HCT116 (cell line): Measurements from ENCODE around the gene LRRC56. TPM values are rescaled to one million over a fixed set of nuclear protein-coding genes. Genes with fewer than 3 reads are reported as not detected.

Experiments used
- ATAC-seq: fragments of 200-7000 bp; cut with Tn5 transposase; 2 replicates; pipeline ENCODE4 v1.9.1; 2020; ENCODE audit warnings: mild to moderate bottlenecking, moderate library complexity
- BruUV-seq: library from RNA; stranded (reverse); fragments of 400-500 nt; replicated peaks from 2 replicates; lab custom pipeline; 2021; lab: Mats Ljungman, UMichigan
- CTCF ChIA-PET: fragments of 300-600 bp; sonication (Branson Sonifier 250); formaldehyde crosslinking; loops from one replicate; lab custom pipeline; 2021; ENCODE audit warnings: antibody characterized with exemption; lab: Charles Lee
- POLR2A ChIA-PET: fragments of 300-600, 350-600 bp; sonication (Branson Sonifier 250); formaldehyde crosslinking; loops from one replicate; lab custom pipeline; 2021; ENCODE audit warnings: antibody characterized with exemption; lab: Charles Lee
- RAD21 ChIA-PET, 2 experiments: fragments of 300-600 bp; sonication (Branson Sonifier 250); formaldehyde crosslinking; loops; one replicate each; lab custom pipeline; 2023; ENCODE audit warnings: low total read pairs in 2 of 2; ENCODE audit not compliant: uncharacterized antibody in 2 of 2, unreplicated experiment in 2 of 2, low non-redundant PET in 1 of 2; lab: Charles Lee
- DNase-seq: peaks from one replicate; pipeline ENCODE4 v3.0.0-alpha.2; 2010; ENCODE audit warnings: low read depth, low spot score
- H2AFZ ChIP-seq: fragments of 200-600 bp; shearing (Covaris generic), sonication (generic); 2 replicates; pipeline ENCODE4 v1.6.1; 2017; ENCODE audit warnings: low read depth, mixed run types, mixed read lengths, antibody characterized with exemption, low read length; ENCODE audit not compliant: poor library complexity, severe bottlenecking
- H3K27ac ChIP-seq: 2 replicates; pipeline ENCODE4 v1.5.1; 2012; ENCODE audit warnings: low read depth, low read length
- H3K27me3 ChIP-seq: fragments of 200-600 bp; sonication (generic); 2 replicates; pipeline ENCODE4 v1.6.1; 2016; ENCODE audit warnings: mixed run types, low read length, mixed read lengths; ENCODE audit not compliant: insufficient read depth
- H3K36me3 ChIP-seq, 2 experiments: fragments of 200-500 bp in 1 of 2; fragments of 200-600 bp in 1 of 2; sonication (Bioruptor generic) in 1 of 2; sonication (generic) in 1 of 2; 2 replicates each; pipeline versions ENCODE4 v1.5.1 to v1.6.1; 2014 to 2016; ENCODE audit warnings: low read length in 2 of 2, inconsistent platforms in 1 of 2, mixed read lengths in 1 of 2, mixed run types in 1 of 2; ENCODE audit not compliant: insufficient read depth in 2 of 2, control insufficient read depth in 1 of 2
- H3K4me1 ChIP-seq, 2 experiments: fragments of 200-600 bp in 1 of 2; sonication (generic) in 1 of 2; 2 replicates each; pipeline versions ENCODE4 v1.5.1 to v1.6.1; 2012 to 2017; ENCODE audit warnings: low read length in 2 of 2, inconsistent platforms in 1 of 2, mild to moderate bottlenecking in 1 of 2, mixed read lengths in 1 of 2, mixed run types in 1 of 2, moderate library complexity in 1 of 2; ENCODE audit not compliant: insufficient read depth in 2 of 2, control insufficient read depth in 1 of 2
- H3K4me2 ChIP-seq: fragments of 200-600 bp; sonication (generic); 2 replicates; pipeline ENCODE4 v1.6.1; 2017; ENCODE audit warnings: mixed run types, low read length, mixed read lengths
- H3K4me3 ChIP-seq, 2 experiments: fragments of 200-600 bp in 1 of 2; sonication (generic) in 1 of 2; replicated peaks in 1 of 2; 2 replicates each; pipeline ENCODE4 v1.5.1; 2011 to 2016; ENCODE audit warnings: low read length in 2 of 2, control low read depth in 1 of 2, low read depth in 1 of 2, mild to moderate bottlenecking in 1 of 2, mixed read lengths in 1 of 2, mixed run types in 1 of 2
- H3K79me2 ChIP-seq: fragments of 200-600 bp; sonication (generic); 2 replicates; pipeline ENCODE4 v1.6.1; 2017; ENCODE audit warnings: mild to moderate bottlenecking, mixed run types, low read length, moderate library complexity, mixed read lengths; ENCODE audit not compliant: insufficient read depth
- H3K9ac ChIP-seq: fragments of 200-600 bp; sonication (generic); 2 replicates; pipeline ENCODE4 v1.6.1; 2016; ENCODE audit warnings: low read length, mixed read lengths
- H3K9me2 ChIP-seq: fragments of 200-600 bp; sonication (generic), shearing (Covaris generic); 2 replicates; pipeline ENCODE4 v1.6.1; 2017; ENCODE audit warnings: mixed run types, mild to moderate bottlenecking, moderate library complexity; ENCODE audit not compliant: insufficient read depth
- H3K9me3 ChIP-seq, 2 experiments: fragments of 200-500 bp in 1 of 2; fragments of 200-600 bp in 1 of 2; sonication (Bioruptor generic) in 1 of 2; sonication (generic) in 1 of 2; 2 replicates each; pipeline ENCODE4 v1.6.1; 2014 to 2017; ENCODE audit warnings: low read length in 2 of 2, mixed read lengths in 2 of 2, inconsistent platforms in 1 of 2, low read depth in 1 of 2, mild to moderate bottlenecking in 1 of 2, mixed run types in 1 of 2, moderate library complexity in 1 of 2; ENCODE audit not compliant: control insufficient read depth in 1 of 2, insufficient read depth in 1 of 2
- H4K20me1 ChIP-seq: fragments of 200-600 bp; sonication (generic), shearing (Covaris generic); 2 replicates; pipeline ENCODE4 v1.6.1; 2017; ENCODE audit warnings: mixed run types, mild to moderate bottlenecking, moderate library complexity; ENCODE audit not compliant: insufficient read depth
- ATF3 ChIP-seq: IDR thresholded peaks from 2 replicates; pipeline ENCODE4 v1.6.1; 2012
- CEBPB ChIP-seq: IDR thresholded peaks from 2 replicates; pipeline ENCODE4 v1.6.1; 2012; ENCODE audit warnings: low read depth
- FOSL1 ChIP-seq: IDR thresholded peaks from 2 replicates; pipeline ENCODE4 v1.6.1; 2012; ENCODE audit warnings: low read depth
- POLR2AphosphoS5 ChIP-seq: IDR thresholded peaks from 2 replicates; pipeline ENCODE4 v1.6.1; 2011; ENCODE audit warnings: mild to moderate bottlenecking, low read depth, low read length, moderate library complexity
- SRF ChIP-seq: IDR thresholded peaks from 2 replicates; pipeline ENCODE4 v1.6.1; 2012; ENCODE audit warnings: low read depth
- YY1 ChIP-seq: IDR thresholded peaks from 2 replicates; pipeline ENCODE4 v1.6.1; 2011; ENCODE audit warnings: low read length, low read depth, moderate library complexity, mild to moderate bottlenecking; ENCODE audit not compliant: insufficient replicate concordance; ENCODE audit errors: extremely low read depth
- ZBTB33 ChIP-seq: IDR thresholded peaks from 2 replicates; pipeline ENCODE4 v1.6.1; 2011; ENCODE audit warnings: mild to moderate bottlenecking, low read length, moderate library complexity; ENCODE audit not compliant: insufficient replicate concordance; ENCODE audit errors: extremely low read depth
- ZFX ChIP-seq: fragments of 450-650 bp; IDR thresholded peaks from 2 replicates; pipeline ENCODE4 v1.6.1; 2017
- ZNF274 ChIP-seq: fragments of 200-500 bp; sonication (Bioruptor generic); IDR thresholded peaks from 2 replicates; pipeline ENCODE4 v1.6.1; 2014; ENCODE audit warnings: mild to moderate bottlenecking, low read depth, low read length, inconsistent platforms
- intact Hi-C: fragments of 100-400 bp; cut with micrococcal nuclease; formaldehyde crosslinking; loops from 2 replicates; pipeline ENCODE4 v1.10.0; 2022
- total RNA-seq: library from RNA; stranded (reverse); gene quantifications from one replicate; pipeline ENCODE4 v1.2.1, GENCODE V29; 2021; ENCODE audit not compliant: unreplicated experiment
- TF ChIP-seq, protein P1 (sequence below): IDR thresholded peaks from 2 replicates; pipeline ENCODE4 v1.6.1; 2012
- TF ChIP-seq, protein P2 (sequence below): IDR thresholded peaks from 2 replicates; pipeline ENCODE4 v1.6.1; 2012; ENCODE audit warnings: low read depth

LRRC56 gene
- total RNA-seq, 1 experiment from 2014 or later = 9.1 TPM

- TF ChIP-seq ZNF274 (no peak), SRF (no peak), CEBPB (no peak), POLR2AphosphoS5 (no peak), FOSL1 (no peak), ZFX (no peak), YY1 (no peak), ATF3 (no peak), ZBTB33 (no peak)
- TF ChIP-seq, protein P1, sequence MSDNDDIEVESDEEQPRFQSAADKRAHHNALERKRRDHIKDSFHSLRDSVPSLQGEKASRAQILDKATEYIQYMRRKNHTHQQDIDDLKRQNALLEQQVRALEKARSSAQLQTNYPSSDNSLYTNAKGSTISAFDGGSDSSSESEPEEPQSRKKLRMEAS = no peak
- TF ChIP-seq, protein P2, sequence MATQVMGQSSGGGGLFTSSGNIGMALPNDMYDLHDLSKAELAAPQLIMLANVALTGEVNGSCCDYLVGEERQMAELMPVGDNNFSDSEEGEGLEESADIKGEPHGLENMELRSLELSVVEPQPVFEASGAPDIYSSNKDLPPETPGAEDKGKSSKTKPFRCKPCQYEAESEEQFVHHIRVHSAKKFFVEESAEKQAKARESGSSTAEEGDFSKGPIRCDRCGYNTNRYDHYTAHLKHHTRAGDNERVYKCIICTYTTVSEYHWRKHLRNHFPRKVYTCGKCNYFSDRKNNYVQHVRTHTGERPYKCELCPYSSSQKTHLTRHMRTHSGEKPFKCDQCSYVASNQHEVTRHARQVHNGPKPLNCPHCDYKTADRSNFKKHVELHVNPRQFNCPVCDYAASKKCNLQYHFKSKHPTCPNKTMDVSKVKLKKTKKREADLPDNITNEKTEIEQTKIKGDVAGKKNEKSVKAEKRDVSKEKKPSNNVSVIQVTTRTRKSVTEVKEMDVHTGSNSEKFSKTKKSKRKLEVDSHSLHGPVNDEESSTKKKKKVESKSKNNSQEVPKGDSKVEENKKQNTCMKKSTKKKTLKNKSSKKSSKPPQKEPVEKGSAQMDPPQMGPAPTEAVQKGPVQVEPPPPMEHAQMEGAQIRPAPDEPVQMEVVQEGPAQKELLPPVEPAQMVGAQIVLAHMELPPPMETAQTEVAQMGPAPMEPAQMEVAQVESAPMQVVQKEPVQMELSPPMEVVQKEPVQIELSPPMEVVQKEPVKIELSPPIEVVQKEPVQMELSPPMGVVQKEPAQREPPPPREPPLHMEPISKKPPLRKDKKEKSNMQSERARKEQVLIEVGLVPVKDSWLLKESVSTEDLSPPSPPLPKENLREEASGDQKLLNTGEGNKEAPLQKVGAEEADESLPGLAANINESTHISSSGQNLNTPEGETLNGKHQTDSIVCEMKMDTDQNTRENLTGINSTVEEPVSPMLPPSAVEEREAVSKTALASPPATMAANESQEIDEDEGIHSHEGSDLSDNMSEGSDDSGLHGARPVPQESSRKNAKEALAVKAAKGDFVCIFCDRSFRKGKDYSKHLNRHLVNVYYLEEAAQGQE = no peak
- no peaks in the 10 kb centered on the region for H3K9me2 ChIP-seq
- no peaks in the 10 kb centered on the region for H4K20me1 ChIP-seq
- H3K79me2 ChIP-seq = peaks cover 7% of the 10 kb centered on the region; the same call in 1 of the 2 replicates
- ChIA-PET RAD21 (no interaction called here), CTCF (no interaction called here), POLR2A (no interaction called here)
- ATAC-seq = no peak
- H3K27ac ChIP-seq = no peak overlapping the region
- H3K9ac ChIP-seq = no peak overlapping the region
- H3K4me2 ChIP-seq = no peak overlapping the region
- H3K4me3 ChIP-seq = no peak overlapping the region
- peaks cover 9 to 24% of the 10 kb centered on the region in 2 experiments; a peak in 3 of 4 replicates for H3K4me1 ChIP-seq
- intact Hi-C loops = no loop called here
- H3K36me3 ChIP-seq = no peaks in the 10 kb centered on the region
- H2AFZ ChIP-seq = no peak overlapping the region
- H3K9me3 ChIP-seq = no peaks in the 10 kb centered on the region
- no TSS peak for BruUV-seq
- no peaks in the 10 kb centered on the region for H3K27me3 ChIP-seq
- DNase-seq = no peak
These were observed 2.7 kb downstream of the LRRC56 start for GRCh38 chr11:539971-540481.
